CD14-positive monocyte (primary cell): ENCODE measurements around the gene KRT82. TPM values are rescaled to one million over a fixed set of nuclear protein-coding genes. Genes with fewer than 3 reads are reported as not detected.

Source experiments
- DNase-seq, 3 donors: peaks; one replicate each; pipeline ENCODE4 v3.0.0-alpha.2; 2011 to 2022
- H2AFZ ChIP-seq: 2 replicates; pipeline ENCODE4 v1.6.0; 2012; ENCODE audit warnings: mild to moderate bottlenecking, low read depth, low read length, inconsistent platforms; ENCODE audit not compliant: insufficient read depth, poor library complexity, severe bottlenecking
- H3K27ac ChIP-seq, 2 donors: 1 replicate in 1 of 2; 2 replicates in 1 of 2; pipeline ENCODE4 v1.5.1; 2012 to 2013; ENCODE audit warnings: low read length in 2 of 2, control low read depth in 1 of 2, inconsistent platforms in 1 of 2, low read depth in 1 of 2, mild to moderate bottlenecking in 1 of 2
- H3K27me3 ChIP-seq, 2 donors: one replicate each; pipeline versions ENCODE4 v1.6.0 to v1.6.1; 2011 to 2013; ENCODE audit warnings: low read length in 2 of 2; ENCODE audit not compliant: control insufficient read depth in 2 of 2, insufficient read depth in 2 of 2
- H3K36me3 ChIP-seq, 2 donors: replicated peaks in 1 of 2; 1 replicate in 1 of 2; 2 replicates in 1 of 2; pipeline versions ENCODE4 v1.5.1 to v1.6.1; 2012 to 2013; ENCODE audit warnings: low read length in 2 of 2, control low read depth in 1 of 2, inconsistent platforms in 1 of 2, mild to moderate bottlenecking in 1 of 2; ENCODE audit not compliant: insufficient read depth in 2 of 2, control insufficient read depth in 1 of 2
- H3K4me1 ChIP-seq, 2 donors: 1 replicate in 1 of 2; 2 replicates in 1 of 2; pipeline versions ENCODE4 v1.5.1 to v1.6.1; 2012 to 2013; ENCODE audit warnings: low read length in 2 of 2, control low read depth in 1 of 2, inconsistent platforms in 1 of 2, mild to moderate bottlenecking in 1 of 2, moderate library complexity in 1 of 2; ENCODE audit not compliant: insufficient read depth in 2 of 2, control insufficient read depth in 1 of 2
- H3K4me2 ChIP-seq: replicated peaks from 2 replicates; pipeline ENCODE3; 2012; ENCODE audit warnings: low read length, moderate library complexity, mild to moderate bottlenecking; ENCODE audit not compliant: poor library complexity, severe bottlenecking; ENCODE audit errors: extremely low read depth
- H3K4me3 ChIP-seq, 3 experiments: fragments of 200-600 bp in 1 of 3; sonication (generic) in 1 of 3; replicated peaks in 1 of 3; 1 replicate in 2 of 3; 2 replicates in 1 of 3; pipeline ENCODE4 v1.5.1; 2011 to 2013; ENCODE audit warnings: low read length in 3 of 3, mild to moderate bottlenecking in 3 of 3, control low read depth in 2 of 3, low read depth in 2 of 3, inconsistent platforms in 1 of 3, moderate library complexity in 1 of 3
- H3K79me2 ChIP-seq: 2 replicates; pipeline ENCODE4 v1.6.0; 2012; ENCODE audit warnings: mild to moderate bottlenecking, control low read depth, inconsistent platforms, low read length, moderate library complexity; ENCODE audit not compliant: insufficient read depth
- H3K9ac ChIP-seq: 2 replicates; pipeline ENCODE4 v1.6.0; 2017; ENCODE audit warnings: low read length, mild to moderate bottlenecking; ENCODE audit not compliant: insufficient read depth, poor library complexity, severe bottlenecking
- H3K9me3 ChIP-seq, 2 donors: replicated peaks in 1 of 2; 1 replicate in 1 of 2; 2 replicates in 1 of 2; pipeline versions ENCODE4 v1.5.1 to v1.6.1; 2012 to 2013; ENCODE audit warnings: low read length in 2 of 2, control low read depth in 1 of 2; ENCODE audit not compliant: control insufficient read depth in 1 of 2, insufficient read depth in 1 of 2
- H4K20me1 ChIP-seq: 2 replicates; pipeline ENCODE4 v1.6.0; 2012; ENCODE audit warnings: mild to moderate bottlenecking, low read length, control low read depth, moderate library complexity; ENCODE audit not compliant: insufficient read depth
- H3K27ac Mint-ChIP-seq, 7 donors: one replicate each; pipeline ENCODE4 v1.8.0; 2020; ENCODE audit warnings: mild to moderate bottlenecking in 7 of 7, mixed read lengths in 7 of 7, moderate library complexity in 6 of 7, inconsistent platforms in 2 of 7
- H3K27me3 Mint-ChIP-seq, 3 donors: one replicate each; pipeline ENCODE4 v1.8.0; 2021 to 2022; ENCODE audit warnings: low read depth in 3 of 3, mild to moderate bottlenecking in 3 of 3, mixed read lengths in 3 of 3, moderate library complexity in 3 of 3, inconsistent platforms in 1 of 3
- H3K36me3 Mint-ChIP-seq, 2 donors: one replicate each; pipeline ENCODE4 v1.8.0; 2020; ENCODE audit warnings: mixed read lengths in 2 of 2, inconsistent platforms in 1 of 2, mild to moderate bottlenecking in 1 of 2
- H3K4me1 Mint-ChIP-seq: one replicate; pipeline ENCODE4 v1.8.0; 2020; ENCODE audit warnings: mild to moderate bottlenecking, mixed read lengths
- H3K4me3 Mint-ChIP-seq, 2 donors: one replicate each; pipeline ENCODE4 v1.8.0; 2020; ENCODE audit warnings: mild to moderate bottlenecking in 2 of 2, mixed read lengths in 2 of 2, moderate library complexity in 1 of 2
- H3K9me3 Mint-ChIP-seq, 7 donors: one replicate each; pipeline ENCODE4 v1.8.0; 2020 to 2022; ENCODE audit warnings: mixed read lengths in 7 of 7, mild to moderate bottlenecking in 6 of 7, moderate library complexity in 6 of 7, inconsistent platforms in 2 of 7
- WGBS: methylation state at CpG from one replicate; pipeline ENCODE4 v1.1.5; 2013; ENCODE audit warnings: missing lambda C conversion rate; ENCODE audit not compliant: insufficient coverage; 5-methylcytosine and 5-hydroxymethylcytosine counted together
- intact Hi-C, 2 donors: fragments of 100-400 bp; cut with micrococcal nuclease; formaldehyde crosslinking; loops; one replicate each; pipeline versions ENCODE4 v1.15.0 to v1.15.1; 2023
- polyA plus RNA-seq, 3 donors: library from polyadenylated mRNA; depleted of rRNA in 1 of 3; unstranded in 2 of 3; stranded (reverse) in 1 of 3; fragments of 300-500 nt in 2 of 3; fragments of >200 nt in 1 of 3; fragmentation: Illumina TruSeq in 2 of 3; gene quantifications; 1 replicate in 2 of 3; 2 replicates in 1 of 3; pipeline ENCODE4 v1.2.3, GENCODE V29; 2012 to 2021
- TF ChIP-seq, protein P1 (sequence below): fragments of 200-600 bp; IDR thresholded peaks from one replicate; pipeline ENCODE4 v1.8.0; 2022; ENCODE audit warnings: antibody characterized with exemption, mild to moderate bottlenecking

KRT82 gene
- polyA plus RNA-seq, 3 donors = not detected

GRCh38 chr12:52363111-52363679, 42.9 kb downstream of the KRT82 start:
- TF ChIP-seq, protein P1, sequence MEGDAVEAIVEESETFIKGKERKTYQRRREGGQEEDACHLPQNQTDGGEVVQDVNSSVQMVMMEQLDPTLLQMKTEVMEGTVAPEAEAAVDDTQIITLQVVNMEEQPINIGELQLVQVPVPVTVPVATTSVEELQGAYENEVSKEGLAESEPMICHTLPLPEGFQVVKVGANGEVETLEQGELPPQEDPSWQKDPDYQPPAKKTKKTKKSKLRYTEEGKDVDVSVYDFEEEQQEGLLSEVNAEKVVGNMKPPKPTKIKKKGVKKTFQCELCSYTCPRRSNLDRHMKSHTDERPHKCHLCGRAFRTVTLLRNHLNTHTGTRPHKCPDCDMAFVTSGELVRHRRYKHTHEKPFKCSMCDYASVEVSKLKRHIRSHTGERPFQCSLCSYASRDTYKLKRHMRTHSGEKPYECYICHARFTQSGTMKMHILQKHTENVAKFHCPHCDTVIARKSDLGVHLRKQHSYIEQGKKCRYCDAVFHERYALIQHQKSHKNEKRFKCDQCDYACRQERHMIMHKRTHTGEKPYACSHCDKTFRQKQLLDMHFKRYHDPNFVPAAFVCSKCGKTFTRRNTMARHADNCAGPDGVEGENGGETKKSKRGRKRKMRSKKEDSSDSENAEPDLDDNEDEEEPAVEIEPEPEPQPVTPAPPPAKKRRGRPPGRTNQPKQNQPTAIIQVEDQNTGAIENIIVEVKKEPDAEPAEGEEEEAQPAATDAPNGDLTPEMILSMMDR = no peak
- Histone ChIP-seq H2AFZ (no peak overlapping the region), H3K9ac (no peak overlapping the region), H3K4me1 (no peaks in the 10 kb centered on the region), H3K4me3 (no peak overlapping the region), H3K9me3 (no peaks in the 10 kb centered on the region), H3K27me3 (no peaks in the 10 kb centered on the region), H4K20me1 (no peaks in the 10 kb centered on the region), H3K4me2 (no peak overlapping the region), H3K27ac (no peak overlapping the region), H3K79me2 (no peaks in the 10 kb centered on the region), H3K36me3 (no peaks in the 10 kb centered on the region)
- Mint-ChIP-seq H3K36me3 (no peaks in the 10 kb centered on the region), H3K27me3 (peaks cover 3 to 11% (median 4%) of the 10 kb centered on the region in 3 donors), H3K4me1 (peaks cover 6% of the 10 kb centered on the region), H3K9me3 (no peaks in the 10 kb centered on the region), H3K27ac (no peak overlapping the region), H3K4me3 (no peak overlapping the region)
- intact Hi-C loops = no loop called here
- WGBS = 100% methylated on average over 8 of the region's 12 CpGs
- DNase-seq = no peak

GRCh38 chr12:52362118-52362726, 43.9 kb downstream of the KRT82 start:
- H2AFZ ChIP-seq = no peak overlapping the region
- no peak for DNase-seq
- no peak overlapping the region for H3K9ac ChIP-seq
- H3K27ac ChIP-seq = no peak overlapping the region
- TF ChIP-seq, protein P1 = no peak
- no peaks in the 10 kb centered on the region for H3K9me3 Mint-ChIP-seq
- no peaks in the 10 kb centered on the region for H3K36me3 ChIP-seq
- H3K4me3 ChIP-seq = no peak overlapping the region
- no peaks in the 10 kb centered on the region for H3K27me3 ChIP-seq
- H3K9me3 ChIP-seq = no peaks in the 10 kb centered on the region
- no peaks in the 10 kb centered on the region for H4K20me1 ChIP-seq
- H3K4me1 ChIP-seq = no peaks in the 10 kb centered on the region
- H3K27me3 Mint-ChIP-seq = peaks cover under 1 to 9% (median 3%) of the 10 kb centered on the region in 3 donors
- intact Hi-C loops = no loop called here
- no peaks in the 10 kb centered on the region for H3K36me3 Mint-ChIP-seq
- H3K27ac Mint-ChIP-seq = no peak overlapping the region
- no peak overlapping the region for H3K4me3 Mint-ChIP-seq
- H3K79me2 ChIP-seq = no peaks in the 10 kb centered on the region
- H3K4me1 Mint-ChIP-seq = peaks cover 6% of the 10 kb centered on the region
- no peak overlapping the region for H3K4me2 ChIP-seq
- 93% methylated on average over 10 of the region's 11 CpGs for WGBS
